Stimulated activated CD4-positive, alpha-beta T cell treated with anti-CD3 and anti-CD28 coated beads, Interleukin-2, amount 100 ng/mL, for 4 hours (primary cell): ENCODE measurements around the gene DISP3.
"Not testable (repeated sequence)": the region's sequence is repeated elsewhere in the genome, so short reads cannot be mapped to it uniquely, and the experiment has no call there.

ENCODE experiments used
- DNase-seq: peaks from one replicate; pipeline ENCODE4 v3.0.0-alpha.2; 2020; ENCODE audit warnings: low read depth

Gene DISP3

DNA sequence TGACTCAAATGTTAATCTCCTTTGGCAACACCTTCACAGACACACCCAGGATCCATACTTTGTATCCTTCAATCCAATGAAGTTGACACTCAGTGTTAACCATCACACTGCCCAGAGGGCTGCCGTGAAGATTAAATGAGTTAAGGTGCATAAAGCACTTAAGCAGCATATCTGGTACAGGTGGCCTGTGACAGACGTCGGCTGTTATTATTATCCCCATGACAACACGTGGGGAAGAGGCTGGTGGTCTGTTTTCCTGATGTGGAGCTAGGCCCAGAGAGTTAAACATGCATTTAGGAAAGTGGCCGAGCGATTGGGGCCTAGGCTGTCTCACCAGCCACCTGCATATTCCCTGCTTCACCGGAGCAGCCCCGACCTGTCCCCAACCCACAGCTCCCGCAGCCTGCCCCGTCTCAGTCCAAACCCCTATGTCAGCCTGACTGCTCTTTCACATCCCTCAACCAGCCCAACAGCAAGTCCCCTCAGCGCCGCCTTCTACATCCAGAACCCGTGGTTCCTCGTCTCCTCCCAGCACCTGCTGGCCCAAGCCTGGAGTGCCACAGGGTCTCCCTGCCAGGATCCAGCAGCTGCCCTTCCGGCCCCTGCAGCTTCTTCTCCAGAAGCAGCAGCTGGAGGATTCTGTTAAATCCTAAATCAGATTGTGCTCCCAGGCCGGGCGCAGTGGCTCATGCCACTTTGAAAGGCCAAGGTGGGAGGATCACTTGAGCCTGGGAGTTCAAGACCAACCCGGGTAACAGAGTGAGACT is 97.3 kb downstream of the DISP3 start:
- DNase-seq, result no peak

DNA sequence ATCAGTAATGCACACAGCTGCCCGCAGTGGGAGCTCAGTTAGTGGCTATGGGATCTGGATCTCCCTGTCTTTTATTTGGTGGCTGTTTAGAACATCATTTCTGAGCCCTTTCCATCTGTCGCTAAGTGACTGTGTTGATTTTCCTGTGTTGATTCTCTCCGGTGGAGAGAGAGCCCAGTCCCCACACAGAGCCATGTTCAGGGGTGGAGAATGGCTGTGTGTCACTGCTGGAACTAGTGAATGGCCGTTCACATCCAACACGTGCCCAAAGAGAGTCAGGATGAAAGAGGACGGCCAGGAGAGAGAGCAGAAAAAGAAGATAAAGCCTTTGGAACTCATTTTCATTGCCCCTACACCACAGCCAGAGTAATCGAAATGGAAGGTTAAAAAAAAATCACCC is 99.0 kb downstream of the DISP3 start:
- no peak for DNase-seq

GRCh38 chr1:11579506-11579905 is 100.6 kb downstream of the DISP3 start:
- no peak for DNase-seq

DNA sequence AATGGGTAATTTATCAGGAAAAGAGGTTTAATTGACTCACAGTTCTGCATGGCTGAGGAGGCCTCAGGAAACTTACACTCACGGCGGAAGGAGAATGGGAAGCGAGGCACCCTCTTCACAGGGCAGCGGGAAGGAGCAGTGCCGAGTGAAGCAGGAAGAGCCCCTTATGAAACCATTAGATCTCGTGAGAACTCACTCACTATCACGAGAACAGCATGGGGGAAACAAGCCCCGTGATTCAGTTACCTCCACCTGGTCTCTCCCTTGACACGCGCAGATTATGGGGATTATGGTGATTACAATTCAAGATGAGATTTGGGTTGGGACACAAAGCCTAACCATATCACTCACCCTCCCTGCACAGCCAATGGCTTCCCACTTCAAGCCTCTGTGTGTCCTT is 101.1 kb downstream of the DISP3 start:
- DNase-seq, result not testable (repeated sequence)

DNA sequence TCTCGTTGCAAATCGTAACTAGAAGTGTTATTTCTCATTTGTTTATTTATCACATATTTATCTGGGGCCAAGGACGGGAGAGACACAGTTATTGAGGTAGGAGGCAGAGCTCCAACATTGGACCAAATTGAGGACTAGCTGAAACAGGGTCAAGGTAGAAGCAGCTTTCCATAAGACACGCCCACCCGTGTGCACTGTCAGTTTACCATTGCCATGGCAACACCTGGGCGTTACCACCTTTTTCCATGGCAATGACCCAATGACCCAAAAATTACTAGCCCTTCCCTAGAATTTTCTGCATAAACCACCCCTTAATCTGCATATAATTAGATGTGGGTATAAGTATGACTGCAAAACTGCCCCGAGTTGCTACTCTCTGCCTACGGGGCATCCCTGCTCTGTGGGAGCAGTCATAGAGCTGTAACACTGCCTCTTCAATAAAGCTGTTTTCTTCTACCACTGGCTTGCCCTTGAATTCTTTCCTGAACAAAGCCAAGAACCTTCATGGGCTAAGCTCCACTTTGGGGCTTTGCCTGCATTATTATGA is 102.6 kb downstream of the DISP3 start:
- DNase-seq, result no peak

DNA sequence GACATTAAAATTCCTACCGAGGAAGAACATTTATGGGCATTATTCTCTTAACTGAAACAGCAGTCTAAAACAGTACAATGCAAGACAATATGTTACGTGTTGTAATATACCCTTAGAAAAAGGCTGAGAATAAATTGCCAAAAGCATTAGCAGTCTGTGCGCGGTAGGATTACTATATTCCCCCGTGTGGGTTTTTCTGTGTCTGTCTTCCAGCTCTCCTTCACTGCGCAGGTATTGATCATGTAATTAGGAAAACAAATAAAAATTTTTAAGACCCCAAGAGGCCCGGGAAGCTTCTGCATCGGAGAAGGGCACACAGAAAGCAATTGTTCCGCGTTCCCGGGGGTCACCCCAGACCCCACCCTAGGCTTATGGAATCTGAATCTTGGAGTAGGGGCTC is 106.4 kb downstream of the DISP3 start:
- DNase-seq, result no peak
